Lung microvascular endothelial cell (primary cell): ENCODE data around the gene SYT11. TPM values are rescaled to one million over a fixed set of nuclear protein-coding genes. Genes with fewer than 3 reads are reported as not detected.
A peak's percentile ranks its signal among the peaks of the same experiment; 100 is the strongest.
"Not testable (repeated sequence)": the region's sequence is repeated elsewhere in the genome, so short reads cannot be mapped to it uniquely, and the experiment has no call there.

Experiments
- DNase-seq, 2 donors: peaks; one replicate each; pipeline versions ENCODE4 v3.0.0 to v3.0.0-alpha.2; 2010; ENCODE audit warnings: low read depth in 2 of 2
- total RNA-seq: library from RNA; depleted of rRNA; stranded (reverse); fragments of >200 nt; gene quantifications from 2 replicates; pipeline ENCODE4 v1.2.1, GENCODE V29; 2014

Gene SYT11, protein sequence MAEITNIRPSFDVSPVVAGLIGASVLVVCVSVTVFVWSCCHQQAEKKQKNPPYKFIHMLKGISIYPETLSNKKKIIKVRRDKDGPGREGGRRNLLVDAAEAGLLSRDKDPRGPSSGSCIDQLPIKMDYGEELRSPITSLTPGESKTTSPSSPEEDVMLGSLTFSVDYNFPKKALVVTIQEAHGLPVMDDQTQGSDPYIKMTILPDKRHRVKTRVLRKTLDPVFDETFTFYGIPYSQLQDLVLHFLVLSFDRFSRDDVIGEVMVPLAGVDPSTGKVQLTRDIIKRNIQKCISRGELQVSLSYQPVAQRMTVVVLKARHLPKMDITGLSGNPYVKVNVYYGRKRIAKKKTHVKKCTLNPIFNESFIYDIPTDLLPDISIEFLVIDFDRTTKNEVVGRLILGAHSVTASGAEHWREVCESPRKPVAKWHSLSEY
- total RNA-seq = 15.5 and 24.6 TPM in 2 replicates

DNA sequence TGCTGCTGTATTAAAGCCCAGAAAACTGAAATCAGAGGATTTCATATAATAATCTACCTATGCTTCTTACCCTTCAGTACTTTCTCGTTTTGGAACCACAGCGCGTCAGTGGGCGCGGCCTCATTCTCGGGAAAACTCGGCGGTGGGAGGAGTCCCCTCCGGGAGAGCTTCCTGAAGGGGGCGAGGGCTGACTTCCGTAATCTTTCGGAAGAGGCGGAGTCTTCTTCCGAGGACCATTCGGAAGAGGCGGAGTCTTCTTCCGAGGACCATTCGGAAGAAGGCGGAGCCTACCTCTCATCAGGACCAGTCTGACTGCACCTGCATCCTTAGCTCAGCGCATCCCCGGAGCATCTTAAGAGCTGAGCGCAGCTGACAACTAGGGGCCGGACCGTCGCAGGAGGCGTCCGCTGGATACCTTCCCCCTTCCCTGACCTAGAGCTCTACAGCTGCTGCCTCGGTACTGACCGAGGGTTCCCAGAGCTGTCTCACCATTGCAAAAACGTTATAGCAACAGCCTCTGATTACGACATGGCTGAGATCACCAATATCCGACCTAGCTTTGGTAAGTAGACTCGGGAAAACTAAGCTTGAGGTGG is at the start of gene SYT11:
Gene SYT11 (plus strand): TSS at position 334 of the 596 bp plus-strand sequence. CDS start 195 bp downstream, at position 529.
- peak; percentile 95 for DNase-seq

DNA sequence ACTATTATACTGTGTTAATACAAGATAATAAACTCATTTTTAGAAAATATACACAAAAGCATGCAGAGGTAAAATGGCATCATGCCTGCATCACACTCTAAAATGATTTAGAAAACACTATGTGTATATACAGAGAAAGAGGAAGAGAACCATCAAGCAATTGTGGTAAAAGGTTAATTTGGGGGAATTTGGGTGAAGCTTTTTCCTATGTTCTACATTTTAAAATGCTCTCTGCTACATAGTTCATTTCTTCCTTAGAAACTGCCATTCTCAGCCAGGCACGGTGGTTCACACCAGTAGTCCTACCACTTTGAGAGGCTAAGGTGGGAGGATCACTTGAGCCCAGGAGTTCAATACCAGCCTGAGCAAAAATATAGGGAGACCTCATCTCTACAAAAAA is 46.5 kb upstream of the SYT11 start:
- DNase-seq = no peak

DNA sequence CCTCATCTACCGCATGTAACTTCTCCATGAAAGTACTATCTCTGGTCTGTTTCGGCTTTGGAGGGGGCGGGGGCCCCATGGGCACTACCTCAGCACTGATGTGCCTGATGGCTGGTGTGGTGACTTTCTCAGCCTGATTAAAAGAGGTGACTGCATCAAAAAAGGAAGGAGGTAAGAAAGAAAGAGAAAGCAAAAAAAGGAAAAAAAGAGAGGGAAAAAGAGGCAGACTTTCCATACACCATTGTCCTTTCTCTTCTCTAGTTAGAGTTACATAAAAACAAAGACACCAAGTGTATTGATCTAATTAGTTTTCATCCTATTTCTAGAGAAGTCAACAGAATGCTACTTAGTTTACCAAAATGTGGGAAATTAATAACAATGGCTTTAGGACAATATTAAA is 45.7 kb upstream of the SYT11 start:
- DNase-seq = no peak

DNA sequence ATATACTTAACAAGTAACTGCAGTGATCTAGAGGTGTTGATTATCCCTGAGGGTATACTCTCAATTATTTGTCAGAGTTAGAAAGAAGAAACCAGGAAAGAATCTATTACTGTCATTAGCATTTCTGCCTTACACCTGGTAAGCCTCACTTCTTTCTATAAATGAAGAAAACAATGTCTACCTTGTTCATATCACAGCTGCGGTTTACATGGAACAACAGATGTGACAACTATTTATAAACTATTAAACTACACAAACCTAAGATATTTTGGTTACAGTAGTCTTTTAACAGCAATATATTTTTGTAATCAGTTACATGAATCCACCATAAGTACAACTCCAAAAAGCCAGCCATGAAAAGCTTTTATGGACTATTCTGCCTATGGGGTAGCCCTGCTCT is 43.0 kb upstream of the SYT11 start:
- DNase-seq = no peak

DNA sequence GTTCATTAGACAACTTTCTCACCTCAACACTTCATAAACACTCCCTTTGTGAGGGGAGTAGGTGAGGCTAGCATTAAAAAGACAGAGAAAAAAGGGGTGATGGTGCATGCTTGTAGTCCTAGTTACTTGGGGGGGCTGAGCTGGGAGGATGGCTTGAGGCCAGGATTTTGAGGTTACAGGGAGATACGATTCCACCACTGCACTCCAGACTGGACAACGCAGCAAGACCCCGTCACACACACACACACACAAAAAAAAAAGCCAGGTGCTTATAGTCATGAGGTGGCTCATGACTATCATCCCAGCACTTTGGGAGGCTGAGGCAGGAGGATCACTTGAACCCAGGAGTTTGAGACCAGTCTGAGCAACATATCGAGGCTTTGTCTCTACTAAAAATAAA is 31.9 kb upstream of the SYT11 start:
- no peak for DNase-seq

DNA sequence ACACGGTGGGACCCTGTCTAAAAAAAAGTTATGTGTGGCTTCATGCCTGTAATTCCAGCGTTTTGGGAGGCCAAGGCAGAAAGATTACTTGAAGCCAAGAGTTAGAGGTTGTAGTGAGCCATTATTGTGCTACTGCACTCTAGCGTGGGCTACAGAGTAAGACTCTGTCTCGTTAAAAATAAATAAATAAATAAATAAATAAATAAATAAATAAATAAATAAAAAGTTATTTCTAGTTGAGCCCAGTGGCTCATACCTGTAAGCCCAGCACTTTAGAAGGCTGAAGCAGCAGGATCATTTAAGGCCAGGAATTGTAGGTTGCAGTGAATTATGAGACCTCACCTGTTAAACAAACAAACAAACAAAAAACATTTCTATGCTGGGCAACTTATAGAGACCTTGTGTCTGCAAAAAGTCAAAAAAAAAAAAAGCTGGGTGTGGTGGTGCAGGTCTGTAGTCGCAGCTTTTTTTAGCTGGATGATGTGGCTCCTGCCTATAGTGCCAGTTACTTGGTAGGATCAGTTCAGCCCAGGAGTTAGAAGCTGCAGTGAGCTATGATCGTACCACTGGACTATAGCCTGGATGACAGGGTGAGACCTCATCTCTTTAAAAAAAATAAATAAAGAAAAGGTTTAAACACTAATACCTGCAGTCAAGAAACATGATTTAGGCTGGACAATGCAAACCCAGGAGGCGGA is 27.9 kb upstream of the SYT11 start:
- no peak for DNase-seq

DNA sequence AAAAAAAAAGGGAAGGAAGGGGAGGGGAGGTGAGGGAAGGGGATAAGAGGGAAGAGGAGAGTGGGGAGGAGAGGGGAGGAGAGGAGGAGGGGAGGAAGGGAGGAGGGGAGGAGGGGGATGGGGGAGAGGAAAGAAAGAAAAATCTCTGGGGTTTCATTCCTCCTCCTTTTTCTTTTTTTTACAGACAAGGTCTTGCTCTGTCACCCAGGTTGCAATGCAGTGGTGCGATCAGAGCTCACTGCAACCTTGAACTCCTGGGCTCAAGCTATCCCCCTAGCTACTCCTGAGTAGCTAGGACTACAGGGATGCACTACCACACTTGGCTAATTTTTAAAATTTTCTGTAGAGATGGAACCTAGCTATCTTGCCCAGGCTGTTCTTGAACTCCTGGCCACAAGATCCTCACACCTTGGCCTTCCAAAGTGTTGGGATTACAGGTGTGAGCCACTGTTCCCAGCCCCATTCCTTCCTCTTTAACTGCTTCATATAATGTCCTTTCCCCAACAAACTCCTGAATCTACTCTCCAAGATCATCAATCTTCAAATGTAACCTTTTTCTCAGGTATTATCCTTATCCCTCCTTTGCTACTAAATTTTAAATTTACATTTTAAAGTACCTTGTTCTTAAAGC is 25.6 kb upstream of the SYT11 start:
- DNase-seq = no peak

DNA sequence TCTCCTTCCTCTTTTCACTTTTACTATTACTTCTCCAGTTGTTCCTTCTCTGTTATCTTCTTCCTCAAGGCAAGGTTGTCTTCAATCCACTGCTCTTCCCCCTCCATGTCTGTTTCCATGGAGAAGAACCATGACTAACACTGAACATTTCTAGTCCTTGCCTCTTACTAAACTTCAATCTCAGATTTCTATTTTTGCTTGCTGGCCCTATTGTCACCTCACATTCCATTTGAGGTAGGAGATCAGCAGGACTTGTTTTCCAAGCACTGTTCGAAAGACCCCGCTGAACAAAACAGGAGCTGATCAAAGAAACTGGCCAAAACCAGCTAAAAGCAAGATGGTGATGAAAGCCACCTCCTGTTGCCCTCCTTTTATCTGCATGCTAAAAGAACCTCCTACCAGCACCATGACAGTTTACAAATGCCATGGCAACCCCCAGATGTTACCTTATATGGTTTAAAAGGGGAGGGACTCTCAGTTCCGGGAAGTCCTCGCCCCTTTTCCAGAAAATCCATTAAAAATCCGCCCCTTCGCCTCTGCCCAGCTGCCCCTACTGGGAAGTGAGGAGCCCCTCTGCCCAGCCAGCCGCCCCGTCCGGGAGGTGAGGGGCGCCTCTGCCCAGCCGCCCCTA is 25.0 kb upstream of the SYT11 start:
- peak; percentile 13 to 17 for DNase-seq

DNA sequence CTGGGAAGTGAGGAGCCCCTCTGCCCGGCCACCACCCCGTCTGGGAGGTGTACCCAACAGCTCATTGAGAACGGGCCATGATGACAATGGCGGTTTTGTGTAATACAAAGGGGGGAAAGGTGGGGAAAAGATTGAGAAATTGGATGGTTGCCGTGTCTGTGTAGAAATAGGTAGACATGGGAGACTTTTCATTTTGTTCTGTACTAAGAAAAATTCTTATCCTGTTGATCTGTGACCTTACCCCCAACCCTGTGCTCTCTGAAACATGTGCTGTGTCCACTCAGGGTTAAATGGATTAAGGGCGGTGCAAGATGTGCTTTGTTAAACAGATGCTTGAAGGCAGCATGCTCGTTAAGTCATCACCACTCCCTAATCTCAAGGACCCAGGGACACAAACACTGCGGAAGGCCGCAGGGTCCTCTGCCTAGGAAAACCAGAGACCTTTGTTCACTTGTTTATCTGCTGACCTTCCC is 24.4 kb upstream of the SYT11 start:
- DNase-seq = not testable (repeated sequence)

DNA sequence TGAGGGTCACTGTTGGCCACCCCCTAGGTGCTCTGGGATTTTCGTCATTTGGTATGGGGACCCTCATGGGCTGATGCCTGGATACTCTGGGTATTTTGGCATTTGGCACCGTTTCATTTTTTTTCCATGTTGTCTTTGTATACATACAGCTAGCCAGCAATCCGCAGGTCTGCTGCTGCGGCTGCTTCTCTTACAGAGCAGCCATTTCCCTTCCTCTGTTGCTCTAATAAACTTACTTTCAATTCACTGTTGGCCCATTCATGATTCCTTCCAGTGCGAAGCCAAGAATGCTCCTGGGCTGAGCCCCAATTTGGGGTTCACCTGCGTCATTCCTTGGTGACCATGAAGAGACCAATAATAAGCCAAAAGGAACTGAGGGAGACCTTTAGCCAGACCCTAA is 23.8 kb upstream of the SYT11 start:
- DNase-seq = no peak

DNA sequence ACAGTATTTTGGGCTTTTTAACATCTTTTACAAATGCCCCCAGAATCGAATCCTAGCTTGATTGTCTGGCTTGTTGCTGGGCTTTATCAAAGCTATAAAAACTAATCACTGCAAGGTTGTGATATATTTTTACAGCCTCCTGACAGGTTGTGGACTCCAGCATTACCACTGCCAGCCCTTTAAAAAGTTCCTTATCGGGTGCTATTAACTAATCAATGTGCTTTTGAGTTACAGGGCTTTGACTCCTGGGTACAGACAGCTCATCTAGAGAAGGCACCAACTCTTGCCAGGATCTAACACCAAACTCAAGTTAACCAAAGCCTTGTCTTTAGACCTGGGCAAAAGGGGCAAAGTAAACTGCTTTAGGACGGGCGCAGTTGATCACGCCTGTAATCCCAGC is 19.0 kb upstream of the SYT11 start:
- DNase-seq = no peak

DNA sequence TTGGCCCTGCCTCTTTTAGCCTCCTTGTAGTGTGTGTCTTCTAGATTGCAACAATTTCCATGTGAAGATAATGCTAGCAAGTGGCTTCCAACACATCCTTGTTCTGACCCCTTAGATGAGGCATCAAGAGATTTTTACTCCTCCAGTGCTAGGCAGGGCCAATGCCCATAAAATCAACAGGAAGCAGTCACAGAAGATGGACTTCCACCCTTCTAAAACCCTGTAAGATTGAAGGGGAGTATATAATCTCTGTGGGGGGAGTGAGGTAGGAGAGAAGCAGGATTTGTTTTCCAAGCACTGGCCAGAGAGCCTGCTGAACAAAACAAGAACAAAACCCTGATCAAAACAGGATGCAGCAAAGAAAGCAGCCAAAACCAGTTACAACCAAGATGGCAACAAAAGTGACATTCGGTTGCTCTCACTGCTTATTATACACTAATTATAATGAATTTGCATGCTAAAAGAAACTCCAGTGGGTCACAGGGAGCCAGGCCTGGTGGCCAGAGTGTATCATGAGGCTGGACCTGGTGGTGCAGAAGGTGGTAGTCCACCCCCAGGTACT is 14.4 kb upstream of the SYT11 start:
- DNase-seq = peak; percentile 12 to 29

DNA sequence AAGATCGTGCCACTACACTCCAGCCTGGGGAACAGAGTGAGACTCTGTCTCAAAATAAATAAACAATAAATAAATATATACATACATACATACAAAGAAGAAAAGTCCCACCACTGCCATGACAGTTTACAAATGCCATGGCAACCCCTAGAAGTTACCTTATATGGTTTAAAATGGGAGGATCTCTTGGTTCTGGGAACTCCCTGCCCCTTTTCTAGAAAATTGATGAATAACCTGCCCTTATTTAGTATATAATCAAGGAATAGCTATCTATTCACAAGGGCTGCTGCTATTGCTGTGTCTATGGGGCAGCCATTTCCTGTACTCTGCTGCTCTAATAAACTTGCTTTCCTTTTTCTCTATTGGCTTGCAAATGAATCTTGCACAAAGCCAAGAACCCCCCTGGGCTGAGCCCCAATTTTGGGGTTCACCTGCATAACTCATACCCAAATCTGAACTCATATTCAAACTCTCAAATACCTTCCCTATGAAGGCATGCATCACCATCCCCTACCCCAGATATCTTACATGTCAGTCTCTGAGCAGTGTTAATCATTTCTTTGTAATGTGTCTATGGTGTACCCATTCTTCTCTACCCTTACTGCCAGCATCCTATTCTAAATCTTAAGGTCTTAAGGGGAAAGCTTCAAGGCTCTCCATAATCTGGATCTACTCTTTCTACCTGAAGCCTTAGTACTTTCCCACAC is 11.4 kb upstream of the SYT11 start:
- peak; percentile 6 to 9 for DNase-seq

DNA sequence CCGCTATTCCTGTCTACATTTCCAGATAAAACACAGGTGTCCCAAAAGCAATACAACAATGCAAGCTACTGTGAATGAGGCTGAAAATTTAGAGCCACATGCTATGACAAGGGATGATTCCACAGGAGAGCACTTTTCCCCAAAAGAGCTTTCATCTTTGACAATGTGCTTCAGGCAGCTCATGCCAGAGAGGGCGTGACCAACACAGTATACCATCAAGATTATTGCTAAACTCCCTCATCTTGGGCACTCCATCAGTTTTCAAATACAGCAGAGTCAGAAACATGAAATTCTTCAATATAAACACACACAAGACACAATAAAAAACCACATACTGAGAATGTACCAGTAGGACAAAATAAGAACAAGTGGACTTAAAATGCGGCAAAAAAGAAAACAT is 9.0 kb upstream of the SYT11 start:
- DNase-seq = peak in 1 of 2 donors; percentile 11

DNA sequence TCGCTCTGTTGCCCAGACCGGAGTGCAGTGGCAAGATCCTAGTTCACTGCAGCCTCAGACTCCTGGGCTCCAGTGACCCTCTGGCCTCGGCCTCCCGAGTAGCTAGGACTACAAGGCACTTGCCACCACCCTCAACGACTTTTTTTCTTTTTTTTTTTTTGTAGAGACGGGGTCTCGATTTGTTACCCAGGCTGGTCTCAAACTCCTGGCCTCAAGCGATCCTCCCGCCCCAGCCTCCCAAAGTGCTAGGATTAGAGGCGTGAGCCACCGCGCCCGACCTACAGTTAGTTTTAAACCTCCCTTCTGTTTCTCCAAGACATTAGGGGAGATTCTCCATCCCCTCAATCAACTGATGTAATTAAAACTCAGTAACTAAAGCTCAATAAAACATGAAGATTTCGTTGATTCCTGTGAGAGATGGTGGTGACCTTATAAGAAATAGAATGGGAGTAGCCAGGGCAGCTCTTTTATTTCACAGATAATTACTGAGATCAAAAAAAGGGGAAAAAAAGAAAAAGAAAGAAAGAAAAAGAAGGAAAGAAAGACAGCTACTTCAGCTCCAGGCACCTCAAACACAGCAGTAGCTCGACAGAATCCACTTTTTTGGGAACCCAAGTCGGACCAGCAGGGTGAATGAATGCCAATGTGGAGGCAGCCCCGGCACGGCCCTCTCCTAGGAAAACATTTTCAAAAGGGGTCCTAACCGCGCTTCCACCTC is 3.0 kb upstream of the SYT11 start:
- no peak for DNase-seq

DNA sequence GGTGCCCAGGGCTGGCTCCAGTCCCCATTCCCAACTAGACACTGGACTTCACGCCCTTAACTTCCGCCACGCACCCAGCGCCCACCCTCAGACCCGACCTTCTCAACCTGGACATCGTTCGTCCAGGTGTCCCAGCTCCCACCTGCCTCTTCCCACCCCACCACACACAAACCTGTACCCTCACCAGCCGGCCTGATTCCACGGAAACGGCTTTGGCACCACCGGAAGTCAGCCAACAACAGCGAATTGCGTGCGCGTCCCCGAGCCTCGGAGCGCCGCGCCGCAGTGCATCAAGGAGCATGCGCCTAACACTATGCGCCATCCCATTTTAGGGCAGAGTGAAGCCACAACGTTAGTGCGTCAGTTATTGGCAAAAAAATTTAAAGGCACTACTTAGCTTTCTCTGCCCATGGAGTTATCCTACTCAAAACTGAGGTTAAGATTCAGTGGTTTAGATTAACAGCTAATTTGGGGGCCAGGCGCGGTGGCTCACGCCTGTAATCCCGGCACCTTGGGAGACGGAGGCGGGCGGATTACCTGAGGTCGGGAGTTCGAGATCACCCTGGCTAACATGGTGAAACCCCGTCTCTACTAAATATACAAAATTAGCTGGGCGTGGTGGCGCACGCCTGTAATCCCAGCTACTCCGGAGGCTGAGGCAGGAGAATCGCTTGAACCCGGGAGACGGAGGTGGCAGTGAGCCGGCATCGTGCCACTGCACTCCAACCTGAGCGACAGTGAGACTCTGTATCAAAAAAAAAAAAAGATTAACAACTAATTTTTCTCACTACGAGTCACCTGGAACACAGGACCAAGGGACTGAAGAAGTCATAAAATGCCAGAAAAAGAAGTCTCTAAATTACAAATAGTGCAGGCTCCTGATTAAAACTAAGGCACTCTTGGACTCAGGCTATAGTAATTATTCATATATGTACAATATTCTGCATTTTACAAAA is 2.1 kb upstream of the SYT11 start, which contains the start of gene GON4L:
Gene GON4L (minus strand): TSS at position 240 of the 956 bp plus-strand sequence. CDS start 3,434 bp downstream, outside the sequence.
- DNase-seq = peak; percentile 95

DNA sequence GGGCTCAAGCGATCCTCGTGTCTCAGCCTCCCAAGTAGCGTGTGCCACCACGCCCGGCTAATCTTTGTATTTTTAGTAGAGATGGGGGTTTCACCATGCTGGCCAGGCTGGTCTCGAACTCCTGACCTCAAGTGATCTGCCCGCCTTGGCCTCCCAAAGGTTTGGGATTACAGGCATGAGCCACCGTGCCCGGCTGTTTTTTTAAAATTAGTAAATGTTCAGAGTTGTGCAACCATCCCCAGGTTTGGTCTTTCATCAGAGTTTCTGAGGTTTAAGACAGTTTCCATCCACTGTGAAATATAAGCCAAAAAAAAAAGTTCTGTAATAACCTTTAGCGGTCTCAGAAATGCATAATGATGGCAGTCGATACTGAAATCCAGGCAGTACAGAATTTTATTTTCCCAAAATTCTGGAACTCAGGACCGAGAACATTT is 550 bp upstream of the SYT11 start:
- DNase-seq = no peak
